GM21515 (cell line): ENCODE measurements around the gene EPS8L3.
"Not testable (repeated sequence)": the region's sequence is repeated elsewhere in the genome, so short reads cannot be mapped to it uniquely, and the experiment has no call there.

Experiments used
- ATAC-seq: cut with Tn5 transposase; IDR thresholded peaks from one replicate; pipeline ENCODE4 v1.9.1; 2021; ENCODE audit not compliant: unreplicated experiment

The EPS8L3 gene, protein sequence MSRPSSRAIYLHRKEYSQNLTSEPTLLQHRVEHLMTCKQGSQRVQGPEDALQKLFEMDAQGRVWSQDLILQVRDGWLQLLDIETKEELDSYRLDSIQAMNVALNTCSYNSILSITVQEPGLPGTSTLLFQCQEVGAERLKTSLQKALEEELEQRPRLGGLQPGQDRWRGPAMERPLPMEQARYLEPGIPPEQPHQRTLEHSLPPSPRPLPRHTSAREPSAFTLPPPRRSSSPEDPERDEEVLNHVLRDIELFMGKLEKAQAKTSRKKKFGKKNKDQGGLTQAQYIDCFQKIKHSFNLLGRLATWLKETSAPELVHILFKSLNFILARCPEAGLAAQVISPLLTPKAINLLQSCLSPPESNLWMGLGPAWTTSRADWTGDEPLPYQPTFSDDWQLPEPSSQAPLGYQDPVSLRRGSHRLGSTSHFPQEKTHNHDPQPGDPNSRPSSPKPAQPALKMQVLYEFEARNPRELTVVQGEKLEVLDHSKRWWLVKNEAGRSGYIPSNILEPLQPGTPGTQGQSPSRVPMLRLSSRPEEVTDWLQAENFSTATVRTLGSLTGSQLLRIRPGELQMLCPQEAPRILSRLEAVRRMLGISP

DNA sequence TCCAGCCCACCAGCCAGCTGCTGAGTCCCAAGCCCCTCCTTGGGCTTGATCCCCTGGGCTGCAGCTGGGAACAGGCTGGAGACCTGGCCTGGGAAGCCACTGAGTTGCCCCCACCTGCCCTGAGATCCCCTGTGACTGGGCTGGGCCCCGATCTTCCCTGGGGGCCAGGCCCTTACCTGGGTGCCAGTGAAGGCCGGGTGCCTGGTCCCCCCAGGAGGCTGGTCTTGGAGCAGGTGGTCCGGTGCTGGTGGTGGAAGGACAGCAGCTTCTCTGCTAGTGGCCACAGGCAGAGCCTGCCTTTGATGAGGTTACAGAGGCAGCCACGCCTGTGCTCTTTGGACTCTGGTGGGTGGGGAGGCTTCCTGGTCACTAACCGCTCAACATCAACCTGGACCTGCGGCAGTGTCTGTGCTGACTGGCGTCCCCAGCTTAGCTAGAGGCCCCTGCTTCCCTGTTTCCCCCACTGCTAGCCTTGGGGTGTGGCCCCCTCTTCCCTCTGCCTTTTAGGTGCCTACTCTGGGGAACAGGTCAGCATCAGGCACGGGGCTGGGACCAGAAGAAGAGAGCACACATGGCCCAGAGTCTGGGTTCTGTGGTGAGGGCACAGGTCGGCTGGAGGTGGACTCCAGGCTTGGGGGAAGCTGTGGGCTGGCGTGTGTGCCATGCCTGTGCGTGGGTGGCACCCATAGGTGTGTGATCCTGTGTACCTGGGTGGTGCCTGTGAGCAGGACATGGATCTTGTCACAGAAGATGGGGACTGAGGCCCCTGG is at the start of gene EPS8L3:
Gene EPS8L3 (minus strand): TSS at position 278 of the 770 bp plus-strand sequence. CDS start 2,174 bp downstream, outside the sequence.
- no peak for ATAC-seq

DNA sequence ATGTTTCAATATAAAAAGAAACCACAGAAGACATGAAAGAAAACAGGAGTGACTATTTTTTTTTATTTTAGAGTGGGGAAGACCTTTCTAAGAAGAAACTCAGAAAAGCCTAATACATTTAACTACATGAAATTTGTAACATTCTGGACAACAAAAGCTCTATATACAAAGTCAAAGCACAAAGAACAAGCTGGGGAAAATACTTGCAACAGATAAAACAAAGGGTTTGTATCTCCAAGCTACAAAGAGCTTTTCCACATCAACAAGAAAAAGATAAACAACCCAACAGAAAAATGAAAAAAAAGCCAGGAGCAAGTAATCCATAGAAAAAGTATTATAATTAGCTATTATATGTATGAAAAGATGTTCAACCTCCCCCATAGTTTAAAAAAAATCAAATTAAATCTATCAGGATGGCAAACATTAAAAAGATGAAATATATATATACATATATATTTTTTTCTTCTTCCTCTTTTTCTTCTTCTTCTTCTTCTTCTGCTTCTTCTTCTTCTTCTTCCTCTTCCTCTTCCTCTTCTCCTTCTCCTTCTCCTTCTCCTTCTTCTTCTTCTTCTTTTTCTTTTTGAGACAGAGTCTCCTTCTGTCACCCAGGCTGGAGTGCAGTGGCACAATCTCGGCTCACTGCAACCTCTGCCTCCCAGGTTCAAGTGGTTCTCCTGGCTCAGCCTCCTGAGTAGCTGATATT is 49.1 kb upstream of the EPS8L3 start:
- no peak for ATAC-seq

DNA sequence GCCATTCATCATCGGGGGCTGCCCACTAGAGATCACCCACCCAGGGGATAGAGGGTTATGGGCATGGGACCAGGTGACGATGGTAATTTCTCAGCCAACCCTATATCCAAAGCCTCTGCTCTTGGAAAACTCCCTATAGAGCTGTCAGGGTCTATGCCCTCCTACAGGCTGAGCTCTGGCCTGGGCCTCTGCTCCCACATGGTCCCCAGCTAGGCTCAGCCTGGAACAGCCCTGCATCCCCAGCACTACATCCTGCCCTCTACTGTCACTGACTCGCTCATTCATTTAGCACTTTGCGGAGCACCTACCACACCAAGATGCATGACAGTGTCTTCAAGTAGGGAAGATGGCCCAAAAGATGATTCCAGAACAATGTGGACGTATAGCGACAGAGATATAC is 45.0 kb upstream of the EPS8L3 start:
- ATAC-seq = no peak

DNA sequence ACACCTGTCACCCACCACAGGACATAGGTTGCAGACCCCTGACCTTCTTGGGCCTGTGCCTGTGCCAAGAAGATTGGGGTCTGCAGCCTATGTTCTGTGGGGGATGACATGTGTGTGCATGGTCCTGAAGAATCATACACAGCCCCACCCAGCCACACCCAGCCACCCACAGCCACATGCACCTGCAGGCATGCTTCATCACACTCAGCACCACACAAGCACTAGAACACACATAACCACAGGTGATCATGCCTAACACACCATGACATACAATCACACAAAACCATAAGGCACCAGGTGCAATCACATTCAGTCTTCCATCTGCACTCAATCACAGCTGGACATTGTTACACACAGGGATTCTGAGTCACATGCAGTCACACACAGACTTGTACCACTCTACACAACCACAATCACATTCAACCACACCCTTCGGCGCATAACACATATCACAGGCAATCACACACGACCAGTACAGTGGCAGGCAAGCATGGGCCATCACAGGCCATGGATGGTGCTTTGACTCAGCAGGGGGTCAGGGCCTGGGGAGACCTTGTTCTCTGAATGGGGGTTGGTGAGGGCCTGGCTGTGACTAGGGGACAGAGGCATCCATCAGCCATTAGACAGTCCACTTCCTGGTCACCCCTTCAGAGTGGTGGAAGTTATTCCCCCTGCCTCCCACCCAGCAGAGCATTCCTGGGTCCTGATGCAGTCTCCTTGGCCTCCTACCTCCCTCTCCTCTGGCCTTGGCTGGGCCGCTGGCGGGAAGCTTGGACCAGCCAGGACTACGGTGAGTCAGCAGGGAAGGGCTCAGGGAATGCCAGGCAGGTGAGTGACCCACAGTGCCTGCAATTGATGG is 44.3 kb upstream of the EPS8L3 start:
- ATAC-seq = no peak

DNA sequence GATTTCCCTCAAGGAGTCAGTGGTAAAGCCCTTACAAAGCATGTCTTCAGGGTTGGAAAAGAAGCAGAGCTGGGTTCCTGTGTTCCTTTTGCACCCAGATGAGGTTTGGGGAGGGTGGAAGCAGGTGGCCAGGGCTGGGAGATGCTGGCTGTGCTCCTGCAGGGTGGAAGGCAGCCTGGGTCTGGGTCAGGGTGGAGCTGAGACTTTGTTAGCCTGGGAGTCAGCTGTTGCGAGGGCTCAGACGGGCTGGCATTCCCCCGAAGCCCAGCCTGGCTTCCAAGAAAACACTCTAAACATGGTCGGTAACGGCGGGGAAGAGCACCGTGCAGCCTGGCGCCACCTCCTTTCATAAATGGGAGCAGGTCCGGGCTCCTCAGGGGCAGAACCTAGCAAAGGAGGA is 43.7 kb upstream of the EPS8L3 start:
- no peak for ATAC-seq

DNA sequence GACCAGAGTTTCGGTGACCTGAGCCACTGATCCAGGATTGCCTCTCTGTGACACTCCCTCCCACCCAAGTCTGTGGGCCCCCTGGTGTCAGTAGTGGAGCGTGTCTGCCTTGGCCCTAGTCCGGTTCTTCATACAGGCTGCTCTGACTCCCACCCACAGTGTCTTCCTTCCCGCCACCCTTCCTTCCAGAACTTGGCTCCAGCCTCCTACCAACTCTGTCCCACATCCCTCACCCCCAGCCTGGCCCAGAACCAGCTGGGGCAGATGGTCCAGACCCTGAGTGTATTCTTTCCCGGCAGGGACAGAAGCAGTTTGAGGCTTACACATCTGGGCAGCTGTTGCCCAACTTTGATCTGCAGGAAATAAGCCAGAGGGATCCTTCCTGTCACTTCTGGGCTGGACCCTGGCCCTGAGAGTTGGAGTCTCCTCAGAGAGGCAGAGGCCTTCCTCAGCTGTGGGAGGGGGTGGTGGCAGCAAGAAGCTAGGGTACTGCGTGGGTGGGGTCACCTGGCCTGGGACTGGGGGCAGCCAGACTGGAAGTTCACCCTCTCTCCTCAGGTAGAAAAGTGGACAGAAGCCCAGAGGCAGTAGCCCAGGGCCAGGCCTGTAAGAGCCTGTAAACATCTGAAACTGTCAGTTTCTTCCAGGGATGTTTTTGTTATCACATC is 43.1 kb upstream of the EPS8L3 start:
- ATAC-seq = no peak

DNA sequence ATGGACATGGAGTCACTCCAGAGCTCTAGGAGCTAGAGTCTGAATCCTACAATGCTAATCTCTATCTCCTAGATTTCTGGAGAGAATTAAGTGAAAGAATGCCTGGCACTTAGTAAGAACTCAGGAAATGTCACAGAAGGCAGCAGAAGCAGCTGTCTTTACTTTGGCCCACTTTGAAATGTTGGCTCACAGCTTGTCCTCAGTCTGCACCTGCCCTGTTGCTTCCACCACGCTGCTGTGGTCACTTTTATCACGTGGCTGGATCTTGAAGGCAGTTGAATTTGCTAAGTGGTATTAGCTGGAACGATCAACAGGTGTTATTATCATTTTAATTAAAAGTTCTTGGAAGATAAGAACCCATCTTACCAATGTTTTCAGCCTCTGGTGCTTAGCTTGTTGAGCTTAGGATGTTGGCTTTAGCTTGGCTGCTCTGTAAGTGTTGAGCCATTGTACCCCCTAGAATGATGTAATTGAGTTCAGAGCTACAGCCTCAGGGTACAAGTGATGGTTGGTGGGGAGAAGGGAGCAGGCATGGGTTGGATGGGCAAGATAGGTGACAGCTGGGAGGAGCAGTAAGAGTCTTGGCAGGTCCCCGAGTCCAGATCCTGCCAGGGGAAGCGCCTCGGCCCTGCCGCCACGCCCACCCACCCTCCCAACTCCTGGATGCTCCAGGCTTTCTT is 41.9 kb upstream of the EPS8L3 start:
- ATAC-seq = no peak

DNA sequence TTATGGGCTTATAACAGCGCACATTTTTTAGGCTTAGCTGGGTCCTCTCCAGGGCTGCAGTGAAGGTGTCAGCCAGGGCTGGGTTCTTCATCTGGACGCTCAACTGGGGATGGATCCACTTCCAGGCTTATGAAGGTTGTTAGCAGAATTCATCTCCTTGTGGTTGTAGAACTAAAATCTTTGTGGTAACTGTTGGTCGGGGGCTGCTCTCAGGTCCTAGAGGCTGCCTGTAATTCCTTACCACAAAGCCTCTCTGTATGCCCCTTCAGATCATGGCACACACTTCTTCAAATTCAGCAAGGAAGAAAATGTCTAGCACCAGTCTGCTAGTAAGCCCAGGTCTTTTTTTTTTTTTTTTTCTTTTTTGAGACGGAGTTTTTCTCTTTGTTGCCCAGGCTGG is 40.9 kb upstream of the EPS8L3 start:
- no peak for ATAC-seq

DNA sequence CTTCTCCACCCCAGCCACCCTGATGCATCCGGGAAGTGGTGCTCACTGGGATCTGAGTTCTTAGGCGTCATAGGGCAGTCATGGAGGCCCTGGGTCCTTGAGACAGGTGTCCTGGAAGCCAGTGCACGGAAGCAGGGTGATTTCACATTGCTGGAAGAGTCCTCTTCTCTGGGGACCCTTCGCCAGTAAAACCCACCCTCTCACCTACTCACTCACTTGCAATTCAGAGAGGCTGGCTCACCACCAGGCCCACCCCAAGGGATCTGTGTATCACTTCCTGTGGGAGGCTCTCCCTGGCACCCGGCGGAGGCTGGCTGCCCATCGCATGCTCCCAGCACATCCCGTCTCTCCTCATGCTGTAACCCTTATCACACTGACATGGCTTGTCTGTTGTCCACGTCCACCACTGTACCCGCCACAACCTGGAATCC is 40.2 kb upstream of the EPS8L3 start:
- ATAC-seq = no peak

DNA sequence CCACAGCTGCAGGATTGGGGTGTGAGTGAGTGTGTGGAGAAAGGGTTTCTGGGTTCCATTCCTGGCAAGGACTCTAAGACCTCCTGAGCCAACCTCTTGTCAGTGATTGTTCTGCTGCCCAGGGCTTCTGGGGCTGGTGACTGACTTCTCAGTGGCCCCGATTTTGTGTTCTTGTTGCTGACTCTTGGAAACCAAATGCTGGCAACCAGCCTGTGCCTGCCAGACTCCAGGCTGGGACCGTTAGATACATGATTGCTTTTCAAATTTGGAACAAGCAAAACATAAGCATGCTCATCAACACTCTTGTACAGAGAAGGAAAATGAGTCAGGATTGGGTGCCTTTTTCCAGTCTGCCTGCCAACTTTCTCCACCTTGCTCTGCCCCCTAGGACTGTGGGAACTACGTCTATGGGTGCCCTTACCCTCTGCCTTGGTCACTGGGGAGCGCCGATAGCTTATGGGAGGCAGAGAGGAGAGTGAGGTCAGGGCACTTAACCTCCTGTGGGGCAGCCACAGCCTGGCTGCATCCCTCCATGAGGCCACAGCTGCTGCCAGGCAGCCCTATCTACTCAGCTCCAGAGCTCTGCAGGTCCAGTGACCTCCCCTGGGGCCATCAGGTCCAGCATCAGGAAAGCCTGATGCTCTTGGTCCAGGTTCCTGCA is 39.3 kb upstream of the EPS8L3 start:
- no peak for ATAC-seq

DNA sequence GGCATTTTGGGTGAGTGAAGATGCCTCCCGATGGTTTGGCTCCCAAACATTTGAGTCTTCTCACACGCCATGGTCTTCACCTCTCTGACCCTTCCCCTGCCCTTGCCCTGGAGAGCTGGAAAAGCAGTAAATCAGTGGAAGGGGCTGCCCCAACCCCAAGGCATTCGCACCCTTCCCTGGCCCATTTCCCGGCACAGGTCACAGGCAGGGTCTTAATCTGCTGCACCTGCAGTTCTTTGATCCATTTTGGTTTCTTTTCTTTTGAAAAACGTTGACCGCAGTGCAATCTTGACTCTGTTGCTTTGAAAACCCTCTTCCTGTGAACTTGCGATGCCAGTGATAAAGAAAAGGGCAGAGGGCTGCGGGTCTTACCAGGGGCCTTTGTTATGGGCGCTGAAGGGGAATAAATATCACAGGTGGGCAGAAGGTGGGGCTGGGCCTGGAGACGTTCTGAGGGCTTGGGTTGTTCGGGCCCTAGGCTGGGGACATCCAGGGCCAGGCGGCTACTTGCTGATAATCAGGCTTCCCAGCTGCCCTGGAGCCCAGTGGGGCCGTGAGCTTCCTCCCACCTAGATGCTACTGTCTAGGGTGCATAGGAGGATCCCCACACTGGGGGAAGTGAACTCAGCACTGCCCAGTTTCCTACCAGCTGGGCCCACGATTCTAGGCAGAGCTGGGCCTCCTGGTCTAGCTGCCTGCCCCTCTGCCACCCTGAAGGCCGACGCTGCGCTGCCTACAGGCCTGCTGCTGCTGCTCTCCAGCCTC is 38.6 kb upstream of the EPS8L3 start:
- no peak for ATAC-seq

DNA sequence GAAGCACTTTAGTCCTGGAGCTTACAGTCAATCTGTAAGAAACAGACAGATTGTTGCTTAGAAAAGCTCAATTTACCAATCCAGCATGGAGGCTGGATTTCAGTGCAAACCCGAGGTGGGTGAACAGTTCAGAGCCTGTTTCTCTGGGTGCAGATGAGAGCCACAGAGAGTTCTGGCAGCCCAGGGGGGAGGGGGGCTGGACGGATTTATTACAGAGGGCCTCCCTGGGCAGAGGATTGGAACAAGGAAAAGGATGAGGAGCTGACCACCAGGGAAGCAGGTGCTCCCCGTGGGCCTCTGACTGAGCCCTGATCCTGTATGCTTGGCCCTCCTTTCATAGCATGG is 38.0 kb upstream of the EPS8L3 start:
- ATAC-seq = no peak

DNA sequence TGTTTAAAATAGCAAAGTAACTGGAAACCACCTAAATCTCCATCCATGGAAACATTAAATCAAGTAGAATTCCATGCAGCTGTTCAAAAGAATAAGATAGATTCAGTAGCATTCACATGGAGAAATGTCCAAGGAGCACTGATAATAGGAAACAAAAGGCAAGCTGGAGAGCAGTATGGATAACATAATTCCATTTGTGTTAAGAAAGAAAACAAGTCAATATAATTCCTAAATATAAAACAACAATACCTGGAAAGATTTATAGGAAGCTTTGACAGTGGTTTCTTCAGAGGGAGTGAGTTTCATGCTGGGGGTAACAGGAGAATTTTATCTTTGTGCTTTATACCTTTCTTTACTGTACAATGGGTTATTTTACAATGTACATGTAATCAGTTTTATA is 36.6 kb upstream of the EPS8L3 start:
- ATAC-seq = no peak

DNA sequence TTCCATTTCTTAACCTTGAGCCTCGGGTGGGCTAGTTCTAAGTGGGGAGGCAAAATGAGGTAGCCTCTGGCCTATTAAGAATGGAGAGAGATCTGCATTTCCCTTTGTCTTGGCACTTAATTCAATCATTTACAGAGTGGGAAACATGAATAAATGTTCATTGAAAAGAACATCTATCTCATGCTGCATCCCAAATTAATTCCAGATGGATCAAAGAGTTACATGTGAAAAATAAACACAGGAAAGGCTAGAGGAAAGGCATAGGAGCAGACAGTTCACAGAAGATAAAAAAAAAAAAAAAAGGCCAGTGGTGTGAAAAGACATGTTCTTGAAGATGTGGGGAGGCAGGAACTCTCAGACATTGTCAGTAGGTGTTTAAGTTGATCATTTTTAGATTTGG is 35.7 kb upstream of the EPS8L3 start:
- no peak for ATAC-seq

DNA sequence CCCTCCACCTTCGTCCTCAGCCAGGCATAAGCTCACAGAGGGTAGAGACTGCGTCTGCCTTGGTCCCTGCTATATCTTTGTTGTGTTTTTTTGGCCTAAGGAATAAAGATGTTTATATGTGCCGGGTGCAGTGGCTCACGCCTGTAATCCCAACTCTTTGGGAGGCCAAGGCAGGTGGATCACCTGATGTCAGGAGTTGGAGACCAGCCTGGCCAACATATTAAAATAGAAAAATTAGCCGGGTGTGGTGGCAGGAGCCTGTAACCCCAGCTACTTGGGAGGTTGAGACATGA is 33.5 kb upstream of the EPS8L3 start:
- not testable (repeated sequence) for ATAC-seq

DNA sequence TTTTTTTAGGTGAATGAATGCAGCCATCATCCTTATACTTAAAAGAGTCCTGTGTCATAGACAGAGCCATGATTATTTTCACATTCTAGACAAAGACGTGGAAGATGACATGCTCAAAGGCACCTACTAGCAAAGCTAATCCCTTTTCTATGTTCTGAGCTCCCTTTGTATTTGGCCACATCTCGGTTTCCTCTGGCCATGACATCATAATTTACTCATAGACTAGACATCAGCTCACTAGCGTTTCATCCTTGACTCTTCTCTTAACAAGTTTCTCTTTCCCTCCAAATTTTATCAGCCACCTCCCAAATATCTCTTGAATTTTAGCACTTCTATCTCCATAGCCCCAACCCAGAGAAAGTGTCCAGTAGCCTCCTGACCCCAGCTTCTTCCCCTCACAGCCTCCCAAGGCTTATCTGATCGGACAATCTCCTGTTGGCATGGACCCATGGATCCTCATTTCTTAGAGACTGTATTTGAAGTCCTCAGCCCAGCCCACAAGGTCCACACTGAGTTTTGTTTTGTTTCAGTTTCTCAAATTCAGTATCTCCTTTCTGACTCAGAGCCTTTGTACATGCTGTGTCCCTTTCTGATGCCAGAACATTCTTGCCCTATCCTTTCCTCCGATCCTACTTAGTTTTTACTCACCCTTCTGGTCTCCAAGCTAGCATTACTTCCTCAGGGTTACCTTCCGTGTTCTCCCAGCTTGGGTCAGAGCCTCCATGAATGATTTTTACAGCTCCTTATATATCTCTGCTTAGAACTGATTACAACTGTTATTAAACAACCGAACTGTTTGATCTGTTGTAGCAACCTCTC is 33.0 kb upstream of the EPS8L3 start:
- no peak for ATAC-seq

DNA sequence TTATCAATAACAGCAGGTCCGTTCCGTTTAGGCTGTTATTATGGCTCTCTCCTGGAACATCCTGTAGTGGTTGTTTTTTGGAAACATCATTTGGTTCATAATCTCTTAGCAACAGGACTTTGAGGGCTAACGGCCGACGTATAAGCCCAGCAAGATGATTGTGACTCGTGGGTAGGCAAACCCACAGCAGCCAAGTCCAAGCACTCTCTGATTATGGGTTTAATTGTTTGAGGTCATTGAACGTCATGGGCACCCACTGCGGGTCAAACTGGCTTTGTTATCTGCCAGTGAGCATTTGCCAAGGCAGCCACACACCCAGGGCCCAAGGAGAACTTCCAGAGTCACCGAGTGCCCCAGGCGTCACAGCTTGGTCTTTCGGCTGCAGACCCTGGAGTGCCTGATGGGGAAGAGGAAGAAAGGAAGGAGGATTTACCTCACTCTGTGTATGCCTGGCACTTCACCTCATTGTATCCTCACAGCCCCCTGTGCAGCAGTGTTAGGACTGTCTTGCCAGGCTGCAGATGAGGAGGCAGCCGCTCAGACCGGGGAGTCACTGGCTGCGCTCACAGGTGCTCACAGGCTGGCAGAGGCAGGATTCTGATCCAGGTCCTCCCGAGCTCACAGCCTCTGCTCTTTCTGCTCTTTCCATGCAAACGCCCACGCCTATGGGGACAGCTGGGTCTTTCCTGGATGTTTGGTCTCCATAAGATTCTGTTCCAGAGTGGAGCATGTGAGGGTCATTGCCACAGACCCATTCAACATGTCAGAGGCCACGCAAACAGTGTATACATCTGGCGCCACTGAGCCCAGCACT is 30.8 kb upstream of the EPS8L3 start:
- no peak for ATAC-seq
